PC-9 (cell line): Measurements from ENCODE around the gene ZNF710. TPM values are rescaled to one million over a fixed set of nuclear protein-coding genes. Genes with fewer than 3 reads are reported as not detected.
A peak's percentile ranks its signal among the peaks of the same experiment; 100 is the strongest.

Experiments
- BruUV-seq: library from RNA; stranded (reverse); fragments of 400-500 nt; replicated peaks from 2 replicates; lab custom pipeline; 2021; lab: Mats Ljungman, UMichigan
- CTCF ChIA-PET: fragments of 300-600 bp; sonication (Branson Sonifier 250); formaldehyde crosslinking; loops from one replicate; lab custom pipeline; 2022; ENCODE audit warnings: antibody characterized with exemption; lab: Charles Lee
- POLR2A ChIA-PET: fragments of 300-600 bp; sonication (Branson Sonifier 250); formaldehyde crosslinking; loops from one replicate; lab custom pipeline; 2022; ENCODE audit warnings: antibody characterized with exemption; ENCODE audit not compliant: unreplicated experiment; lab: Charles Lee
- DNase-seq, 2 experiments: peaks; one replicate each; pipeline versions ENCODE4 v3.0.0 to v3.0.0-alpha.2; 2015 to 2022; ENCODE audit warnings: mixed read lengths in 1 of 2
- H2AFZ ChIP-seq: fragments of 200-600 bp; sonication (generic); 2 replicates; pipeline ENCODE4 v1.8.1; 2017; ENCODE audit warnings: antibody characterized with exemption
- H3F3A ChIP-seq: fragments of 200-600 bp; sonication (generic); 2 replicates; pipeline ENCODE4 v1.8.1; 2017; ENCODE audit warnings: antibody characterized with exemption, mild to moderate bottlenecking, low read depth; ENCODE audit not compliant: insufficient read depth
- H3K27ac ChIP-seq: fragments of 200-600 bp; sonication (generic); 2 replicates; pipeline ENCODE4 v1.6.1; 2016; ENCODE audit warnings: mixed run types
- H3K27me3 ChIP-seq: fragments of 200-600 bp; sonication (generic); 2 replicates; pipeline ENCODE4 v1.6.1; 2016; ENCODE audit warnings: low read depth, mixed run types; ENCODE audit not compliant: insufficient read depth
- H3K36me3 ChIP-seq: fragments of 200-600 bp; sonication (generic); 2 replicates; pipeline ENCODE4 v1.6.1; 2016; ENCODE audit warnings: low read depth, mixed run types
- H3K4me1 ChIP-seq: fragments of 200-600 bp; sonication (generic); replicated peaks from 2 replicates; pipeline ENCODE4 v1.6.1; 2016; ENCODE audit warnings: mixed run types; ENCODE audit not compliant: insufficient read depth
- H3K4me2 ChIP-seq: fragments of 200-600 bp; sonication (generic); 2 replicates; pipeline ENCODE4 v1.6.1; 2017; ENCODE audit warnings: mixed run types
- H3K4me3 ChIP-seq: fragments of 200-600 bp; sonication (generic); 2 replicates; pipeline ENCODE4 v1.6.1; 2016; ENCODE audit warnings: mixed run types
- H3K79me2 ChIP-seq: fragments of 200-600 bp; sonication (generic); 2 replicates; pipeline ENCODE4 v1.6.1; 2017; ENCODE audit warnings: low read depth, mixed run types
- H3K9me2 ChIP-seq: fragments of 200-600 bp; sonication (generic); 2 replicates; pipeline ENCODE4 v1.8.1; 2017; ENCODE audit warnings: mild to moderate bottlenecking; ENCODE audit not compliant: insufficient read depth
- H3K9me3 ChIP-seq: fragments of 200-600 bp; sonication (generic); 2 replicates; pipeline ENCODE4 v1.8.1; 2016; ENCODE audit warnings: low read depth; ENCODE audit not compliant: insufficient read depth
- H4K20me1 ChIP-seq: fragments of 200-600 bp; sonication (generic); 2 replicates; pipeline ENCODE4 v1.8.1; 2017; ENCODE audit not compliant: insufficient read depth
- CTCF ChIP-seq: fragments of 200-600 bp; sonication (generic); conservative IDR thresholded peaks from 2 replicates; pipeline ENCODE4 v1.6.1; 2017; ENCODE audit warnings: mixed run types, antibody characterized with exemption, mild to moderate bottlenecking, moderate library complexity
- EZH2 ChIP-seq: fragments of 200-600 bp; sonication (generic); IDR thresholded peaks from 2 replicates; pipeline ENCODE4 v1.8.0; 2017; ENCODE audit warnings: antibody characterized with exemption, low read depth
- intact Hi-C: fragments of 100-400 bp; cut with micrococcal nuclease; formaldehyde crosslinking; loops from one replicate; pipeline ENCODE4 v1.10.0; 2022; ENCODE audit not compliant: unreplicated experiment
- total RNA-seq: library from RNA; stranded (reverse); gene quantifications from 2 replicates; pipeline ENCODE4 v1.2.3, GENCODE V29; 2021

ZNF710 gene
- total RNA-seq, 1 experiment from 2014 or later, result 23.4 TPM

- H3K36me3 ChIP-seq, result no peaks in the 10 kb centered on the region
- CTCF ChIA-PET, result interaction anchor here (0.7 kb wide), 2 partner anchors 19 to 39 kb away, joined by 12 to 17 read pairs; no protein-coding TSS in a partner anchor
- H3K79me2 ChIP-seq, result no peaks in the 10 kb centered on the region
- peak; percentile 41 to 69 for DNase-seq
- TF ChIP-seq CTCF (no peak), EZH2 (no peak)
- intact Hi-C loops, result loop anchor here (2.0 kb wide), 1 partner anchor 56 kb away; no protein-coding TSS in a partner anchor
- POLR2A ChIA-PET, result interaction anchor here (0.6 to 0.7 kb wide), 3 partner anchors 19 to 843 kb away, joined by 3 to 17 read pairs (median 8); no protein-coding TSS in a partner anchor
- H3K4me1 ChIP-seq, result no peaks in the 10 kb centered on the region
- no peaks in the 10 kb centered on the region for H3K9me2 ChIP-seq
- no peaks in the 10 kb centered on the region for H3K9me3 ChIP-seq
- H3F3A ChIP-seq, result no peaks in the 10 kb centered on the region
- no peaks in the 10 kb centered on the region for H4K20me1 ChIP-seq
- no TSS peak for BruUV-seq
- H2AFZ ChIP-seq, result no peak overlapping the region
- H3K4me2 ChIP-seq, result no peak overlapping the region
- no peak overlapping the region for H3K27ac ChIP-seq
- no peaks in the 10 kb centered on the region for H3K27me3 ChIP-seq
- no peak overlapping the region for H3K4me3 ChIP-seq
Measured at GRCh38 chr15:89978914-89979313, 22.2 kb upstream of the ZNF710 start.

DNA sequence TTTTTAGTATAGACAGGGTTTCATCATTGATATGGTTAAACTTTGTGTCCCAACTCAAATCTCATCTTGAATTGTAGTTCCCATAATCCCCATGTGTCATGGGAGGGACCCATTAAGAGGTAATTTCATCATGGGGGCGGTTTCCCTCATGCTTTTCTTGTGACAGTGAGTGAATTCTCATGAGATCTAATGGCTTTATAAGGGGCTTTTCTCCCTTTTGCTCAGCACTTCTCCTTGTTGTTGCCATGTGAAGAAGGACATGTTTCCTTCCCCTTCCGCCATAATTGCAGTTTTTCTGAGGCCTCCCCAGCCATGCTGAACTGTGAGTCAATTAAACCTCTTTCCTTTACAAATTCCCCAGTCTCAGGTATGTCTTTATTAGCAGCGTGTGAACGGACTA is 20.2 kb upstream of the ZNF710 start:
- no peak overlapping the region for H2AFZ ChIP-seq
- BruUV-seq, result no TSS peak
- H3F3A ChIP-seq, result no peaks in the 10 kb centered on the region
- H3K27ac ChIP-seq, result no peak overlapping the region
- no peak overlapping the region for H3K4me3 ChIP-seq
- intact Hi-C loops, result no loop called here
- H3K4me1 ChIP-seq, result no peaks in the 10 kb centered on the region
- DNase-seq, result no peak
- H3K9me3 ChIP-seq, result no peaks in the 10 kb centered on the region
- H3K79me2 ChIP-seq, result no peaks in the 10 kb centered on the region
- no peak overlapping the region for H3K4me2 ChIP-seq
- no peaks in the 10 kb centered on the region for H3K36me3 ChIP-seq
- TF ChIP-seq EZH2 (no peak), CTCF (no peak)
- H3K9me2 ChIP-seq, result no peaks in the 10 kb centered on the region
- no peaks in the 10 kb centered on the region for H3K27me3 ChIP-seq
- POLR2A ChIA-PET, result no interaction called here
- CTCF ChIA-PET, result no interaction called here
- H4K20me1 ChIP-seq, result no peaks in the 10 kb centered on the region

DNA sequence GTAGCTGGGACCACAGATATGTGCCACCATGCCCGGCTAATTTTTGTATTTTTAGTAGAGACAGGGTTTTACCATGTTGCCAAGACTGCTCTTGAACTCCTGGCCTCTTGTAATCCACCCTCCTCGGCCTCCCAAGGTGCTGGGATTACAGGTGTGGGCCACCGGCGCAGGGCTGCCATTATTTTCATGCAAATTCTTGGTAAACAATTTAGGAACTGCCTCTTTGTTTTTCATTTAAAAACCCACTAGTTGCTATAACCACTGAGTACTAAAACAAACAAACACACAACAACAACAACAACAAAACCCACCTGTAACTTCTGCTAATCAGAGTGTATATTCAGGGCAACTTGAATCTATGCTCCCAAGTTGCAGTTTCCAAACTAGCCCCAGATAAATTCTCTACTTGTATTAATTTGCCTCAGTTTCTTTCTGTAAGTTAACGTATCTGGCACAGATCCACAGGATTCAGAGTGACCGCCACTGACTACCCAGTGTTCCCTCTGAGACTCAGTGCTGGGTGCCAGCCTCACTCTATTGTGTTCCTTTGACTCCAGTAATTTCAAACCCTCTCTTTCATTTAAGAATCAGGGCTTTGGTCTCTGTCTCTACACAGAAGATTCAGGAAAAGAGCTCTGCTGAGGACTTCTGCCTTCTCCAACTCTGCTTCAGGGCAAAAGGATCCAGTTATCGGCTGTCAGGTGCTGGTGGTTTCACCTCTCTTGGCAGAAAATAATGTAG is 18.6 kb upstream of the ZNF710 start:
- H3K4me1 ChIP-seq, result no peaks in the 10 kb centered on the region
- H2AFZ ChIP-seq, result no peak overlapping the region
- no peaks in the 10 kb centered on the region for H3K36me3 ChIP-seq
- H3K9me2 ChIP-seq, result no peaks in the 10 kb centered on the region
- DNase-seq, result no peak
- no peaks in the 10 kb centered on the region for H3F3A ChIP-seq
- TF ChIP-seq CTCF (no peak), EZH2 (no peak)
- BruUV-seq, result no TSS peak
- H3K27me3 ChIP-seq, result no peaks in the 10 kb centered on the region
- no peak overlapping the region for H3K4me3 ChIP-seq
- no peaks in the 10 kb centered on the region for H3K9me3 ChIP-seq
- no peak overlapping the region for H3K4me2 ChIP-seq
- ChIA-PET CTCF (no interaction called here), POLR2A (interaction anchor here (0.7 kb wide), 1 partner anchor 22 kb away, joined by 3 read pairs; no protein-coding TSS in a partner anchor)
- intact Hi-C loops, result no loop called here
- no peaks in the 10 kb centered on the region for H3K79me2 ChIP-seq
- no peak overlapping the region for H3K27ac ChIP-seq
- H4K20me1 ChIP-seq, result no peaks in the 10 kb centered on the region
